HG03196 (cell line): ENCODE measurements around the gene ETFDH.
A peak's percentile ranks its signal among the peaks of the same experiment; 100 is the strongest.
"Not testable (repeated sequence)": the region's sequence is repeated elsewhere in the genome, so short reads cannot be mapped to it uniquely, and the experiment has no call there.

Source experiments
- ATAC-seq: cut with Tn5 transposase; IDR thresholded peaks from one replicate; pipeline ENCODE4 v1.9.1; 2021; ENCODE audit not compliant: unreplicated experiment

ETFDH gene

DNA sequence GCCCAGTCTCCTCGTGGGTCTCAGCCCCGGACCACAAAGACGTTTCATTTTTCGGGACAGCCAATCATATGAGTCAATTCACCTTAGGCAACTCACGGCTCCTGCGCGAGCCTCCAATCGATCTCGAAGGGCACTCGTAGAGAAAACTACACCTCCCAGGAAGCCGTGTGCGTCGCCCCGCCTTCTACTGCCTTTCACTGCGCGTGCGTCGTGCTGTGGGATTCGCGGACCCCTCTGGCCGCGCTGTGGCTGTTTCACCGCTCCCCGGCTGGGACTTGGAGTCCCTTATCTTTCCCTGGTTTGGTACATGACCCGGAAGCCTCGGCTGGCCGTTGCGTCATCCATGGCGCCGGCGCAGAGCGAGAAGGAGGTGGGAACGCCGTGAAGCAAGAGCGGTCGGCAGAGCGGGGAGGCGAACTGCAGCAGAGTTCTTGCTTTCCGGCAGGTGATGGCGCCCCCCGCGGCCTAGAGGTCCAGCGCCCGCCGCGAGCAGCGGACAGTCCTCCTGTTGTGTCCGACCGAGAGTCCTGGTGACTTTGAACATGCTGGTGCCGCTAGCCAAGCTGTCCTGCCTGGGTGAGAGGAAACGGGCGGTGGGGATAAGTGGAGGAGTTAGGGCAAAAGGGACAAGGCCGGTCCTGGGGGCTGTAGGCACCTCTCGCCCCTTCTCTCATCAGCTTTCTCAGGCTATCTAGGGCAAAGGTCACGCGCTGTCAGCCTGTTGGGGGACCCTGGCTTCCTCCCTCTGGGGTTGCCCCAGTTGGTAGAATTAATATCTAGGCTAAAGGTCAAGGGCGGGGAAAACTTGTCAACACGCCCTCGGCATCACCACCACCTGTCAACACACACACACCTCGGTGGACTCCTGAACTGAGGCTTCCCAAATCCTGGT is at the start of gene ETFDH:
TSS of gene ETFDH (plus strand) at position 382 of the 892 bp plus-strand sequence. CDS start at position 543, 161 bp downstream.
- peak; percentile 91 for ATAC-seq

DNA sequence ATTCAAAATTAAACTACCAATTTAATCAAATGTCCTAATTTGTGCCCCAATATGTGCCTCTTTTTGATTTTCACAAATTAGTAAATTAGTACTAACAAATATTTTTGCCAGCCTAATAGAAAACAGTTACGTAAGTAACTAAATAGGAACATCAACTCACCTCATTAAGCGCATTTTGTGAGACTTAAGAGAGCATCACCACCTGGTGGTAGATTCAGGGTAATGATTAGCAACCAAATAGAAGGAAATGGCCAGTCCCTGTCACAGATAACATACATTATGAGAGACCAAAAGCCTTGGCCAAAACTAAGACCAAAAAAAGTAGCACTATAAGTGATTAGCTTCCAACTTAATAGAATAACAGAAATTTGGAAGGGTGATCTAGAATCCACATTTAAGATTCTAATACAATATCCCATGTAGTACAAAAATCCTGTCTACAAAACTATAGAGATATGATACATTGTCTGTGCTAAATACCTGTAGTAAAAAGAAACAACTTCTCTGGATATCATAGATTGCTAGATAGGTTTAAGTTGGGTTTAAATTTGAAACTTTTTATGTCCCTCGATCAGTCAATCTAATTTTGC is 47.1 kb upstream of the ETFDH start:
- peak; percentile 82 for ATAC-seq

DNA sequence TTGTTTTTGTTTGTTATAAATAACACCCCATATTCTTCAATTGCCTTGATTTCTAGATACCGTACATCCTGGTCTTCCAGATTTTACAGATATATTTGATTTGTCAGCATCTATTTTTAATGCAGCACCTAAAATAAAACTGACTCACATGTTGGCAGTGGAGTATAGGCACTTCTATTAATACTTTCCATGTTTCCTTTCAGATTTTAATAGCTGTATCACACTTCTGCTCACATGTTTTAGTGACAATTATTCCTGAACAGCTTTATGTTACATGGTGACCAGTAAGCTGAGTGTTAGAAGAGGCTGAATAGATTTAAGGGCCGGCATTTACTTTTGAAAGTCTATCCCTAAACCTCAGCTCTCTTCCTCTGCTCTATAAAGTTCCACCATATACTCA is 46.6 kb upstream of the ETFDH start:
- ATAC-seq: no peak

DNA sequence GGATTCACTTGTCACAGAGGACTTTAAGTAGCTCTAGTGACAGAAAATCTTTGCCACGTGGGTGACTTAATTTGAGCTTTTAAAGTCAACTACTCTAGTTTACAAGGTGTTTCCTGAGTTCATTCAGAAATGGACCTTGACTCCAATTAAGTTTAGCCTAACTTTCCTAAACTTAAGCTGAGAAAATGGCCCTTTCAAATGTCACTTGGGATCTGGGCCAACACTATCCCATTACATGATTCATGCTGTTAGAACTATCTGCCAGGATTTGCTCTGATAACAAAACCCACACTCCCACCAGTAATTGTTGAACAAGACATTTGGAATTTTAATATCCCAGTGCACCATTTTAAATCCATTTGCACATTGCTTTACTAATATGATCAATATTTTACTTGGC is 41.2 kb upstream of the ETFDH start:
- no peak for ATAC-seq

DNA sequence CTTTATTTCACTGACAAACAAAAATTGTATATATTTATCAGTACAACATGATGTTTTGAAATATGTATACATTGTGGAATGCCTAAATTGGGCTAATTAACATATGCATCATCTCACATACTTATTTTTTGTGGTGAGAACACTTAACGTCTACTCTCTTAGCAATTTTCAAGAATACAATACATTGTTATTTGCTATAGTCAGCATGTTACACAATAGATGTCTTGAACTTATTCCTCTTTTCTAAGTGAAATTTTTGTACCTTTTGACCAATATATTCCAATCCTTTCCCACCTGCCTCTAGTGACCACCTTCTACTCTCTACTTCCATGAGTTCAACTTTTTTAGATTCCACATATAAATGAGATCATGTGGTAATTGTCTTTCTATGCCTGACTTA is 35.5 kb upstream of the ETFDH start:
- ATAC-seq: no peak

GRCh38 chr4:158644356-158644755 is 27.7 kb upstream of the ETFDH start:
- ATAC-seq: no peak

GRCh38 chr4:158644760-158645159 is 27.3 kb upstream of the ETFDH start:
- no peak for ATAC-seq

- no peak for ATAC-seq
These were observed 22.9 kb upstream of the ETFDH start for GRCh38 chr4:158649111-158649680.

DNA sequence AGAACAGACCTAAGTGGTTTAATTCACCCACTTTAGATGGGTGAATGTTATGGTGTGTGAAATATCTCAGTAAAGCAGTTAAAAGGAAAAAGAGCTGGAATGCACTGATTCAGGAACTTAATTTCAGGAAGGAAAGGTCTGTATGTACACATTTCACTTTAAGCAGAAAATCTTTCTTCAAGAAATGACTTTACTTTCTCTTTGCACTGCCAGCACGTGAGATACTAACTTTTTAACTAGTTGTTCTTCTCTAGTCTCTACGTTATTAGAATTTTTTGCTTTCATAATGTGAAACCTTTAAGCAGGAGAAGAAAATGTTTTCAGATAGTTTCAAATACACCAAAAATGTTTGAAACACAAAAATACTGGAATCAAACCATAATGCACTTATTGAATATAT is 19.2 kb upstream of the ETFDH start:
- no peak for ATAC-seq

GRCh38 chr4:158656439-158656838 is 15.7 kb upstream of the ETFDH start:
- ATAC-seq: no peak

DNA sequence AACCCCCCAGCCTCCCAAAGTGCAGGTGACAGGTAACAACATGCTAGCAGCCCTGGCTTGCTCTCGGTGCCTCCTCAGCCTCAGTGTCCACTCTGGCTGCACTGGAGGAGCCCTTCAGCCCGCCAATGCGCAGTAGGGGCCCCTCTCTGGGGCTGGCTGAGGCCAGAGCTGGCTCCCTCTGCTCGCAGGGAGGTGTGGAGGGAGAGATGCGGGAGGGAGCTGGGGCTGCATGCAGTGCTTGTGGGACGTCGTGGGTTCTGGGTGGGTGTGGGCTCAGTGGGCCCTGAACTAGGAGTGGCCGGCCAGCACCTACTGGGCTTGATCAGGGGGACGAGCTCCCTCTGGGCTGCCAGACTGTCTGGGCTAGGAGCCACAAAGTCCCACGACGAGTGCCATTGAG is 14.8 kb upstream of the ETFDH start:
- ATAC-seq: no peak

GRCh38 chr4:158663255-158663654 is 8.8 kb upstream of the ETFDH start:
- ATAC-seq: not testable (repeated sequence)

DNA sequence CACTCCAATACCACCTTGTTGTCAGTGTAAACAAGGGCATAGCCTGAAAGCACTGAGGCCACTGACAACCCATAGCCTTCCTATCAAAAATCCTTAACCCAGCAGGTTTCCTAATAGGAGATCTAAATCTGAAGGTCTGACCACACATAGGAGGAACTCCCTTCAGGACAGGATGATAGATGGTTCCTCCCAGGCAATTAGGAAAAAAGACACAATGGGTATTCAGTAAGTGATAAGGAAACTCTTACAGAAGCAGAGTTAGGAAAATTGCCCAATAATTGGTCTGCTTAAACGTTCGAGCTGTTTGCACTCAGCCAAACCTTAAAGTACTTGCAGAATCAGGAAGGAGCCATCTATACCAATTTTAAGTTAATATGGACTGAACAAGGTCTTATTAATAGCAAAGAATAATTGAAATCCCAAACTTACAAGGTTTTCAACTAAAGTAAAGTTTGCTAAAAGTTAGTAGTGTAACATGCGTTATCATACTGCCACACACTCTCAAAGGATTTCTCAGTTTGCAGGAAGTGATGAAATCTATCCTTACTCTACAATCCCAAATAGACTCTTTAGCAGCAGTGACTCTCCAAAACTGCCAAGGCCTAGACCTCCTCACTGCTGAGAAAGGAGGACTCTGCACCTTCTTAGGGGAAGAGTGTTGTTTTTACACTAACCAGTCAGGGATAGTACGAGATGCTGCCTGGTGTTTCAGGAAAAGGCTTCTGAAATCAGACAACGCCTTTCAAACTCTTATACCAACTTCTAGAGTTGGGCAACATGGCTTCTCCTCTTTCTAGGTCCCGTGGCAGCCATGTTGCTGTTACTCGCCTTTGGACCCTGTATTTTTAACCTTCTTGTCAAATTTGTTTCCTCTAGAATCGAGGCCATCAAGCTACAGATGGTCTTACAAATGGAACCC is 8.1 kb upstream of the ETFDH start:
- not testable (repeated sequence) for ATAC-seq

DNA sequence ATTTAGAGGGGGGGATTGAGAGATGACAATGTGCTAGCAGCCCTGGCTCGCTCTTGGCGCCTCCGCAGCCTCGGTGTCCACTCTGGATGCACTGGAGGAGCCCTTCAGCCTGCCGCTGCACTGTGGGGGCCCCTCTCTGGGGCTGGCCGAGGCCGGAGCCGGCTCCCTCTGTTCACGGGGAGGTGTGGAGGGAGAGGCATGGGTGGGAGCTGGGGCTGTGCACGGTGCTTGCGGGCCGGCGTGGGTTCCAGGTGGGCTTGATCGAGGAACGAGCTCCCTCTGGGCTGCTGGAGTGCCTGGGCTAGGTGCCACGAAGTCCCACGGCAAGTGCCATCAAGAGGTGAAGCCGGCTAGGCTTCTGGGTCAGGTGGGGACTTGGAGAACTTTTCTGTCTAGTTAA is 7.3 kb upstream of the ETFDH start:
- no peak for ATAC-seq

DNA sequence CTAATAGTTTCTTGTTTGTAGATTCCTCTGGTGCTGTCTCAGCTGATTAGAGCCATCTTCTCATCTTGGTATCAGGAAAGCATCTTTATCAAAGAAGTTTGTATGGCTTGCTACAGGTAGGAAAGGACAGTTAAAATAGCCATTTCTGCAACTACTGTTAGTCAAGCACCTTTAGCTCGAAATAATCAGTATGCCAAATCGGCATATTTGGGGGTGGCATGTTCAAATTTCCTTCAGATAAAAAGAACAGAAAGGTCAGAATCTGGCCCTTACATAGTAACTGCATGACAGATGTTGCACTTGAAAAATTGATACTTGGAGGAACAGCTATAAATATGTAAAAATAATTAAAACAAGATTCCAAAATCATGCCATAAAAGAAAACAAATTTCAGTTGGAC is 5.2 kb upstream of the ETFDH start:
- no peak for ATAC-seq

DNA sequence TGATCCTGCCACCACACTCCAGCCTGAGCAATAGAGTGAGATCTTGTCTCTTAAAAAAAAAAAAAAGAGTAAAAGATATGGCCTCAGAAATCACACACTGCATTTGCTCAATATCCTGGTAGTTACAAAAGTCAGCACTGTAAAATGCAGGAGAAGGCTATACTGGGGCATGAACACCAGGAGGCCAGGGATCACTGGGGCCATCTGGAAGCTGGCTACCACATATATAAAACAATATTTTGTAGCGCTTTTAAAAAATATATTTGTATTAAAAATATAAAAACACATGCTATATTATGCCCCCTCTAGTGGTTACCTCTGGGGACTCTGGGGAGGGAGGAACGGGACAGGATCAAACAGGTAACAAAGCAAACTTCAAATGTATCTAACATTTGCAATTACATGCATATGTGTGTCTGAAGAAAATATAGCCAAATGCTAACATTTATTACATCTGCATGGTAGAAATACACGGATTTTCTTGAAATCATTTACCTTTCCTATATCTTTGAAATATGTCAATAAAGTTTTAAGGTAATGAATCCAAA is 4.4 kb upstream of the ETFDH start:
- ATAC-seq: no peak

DNA sequence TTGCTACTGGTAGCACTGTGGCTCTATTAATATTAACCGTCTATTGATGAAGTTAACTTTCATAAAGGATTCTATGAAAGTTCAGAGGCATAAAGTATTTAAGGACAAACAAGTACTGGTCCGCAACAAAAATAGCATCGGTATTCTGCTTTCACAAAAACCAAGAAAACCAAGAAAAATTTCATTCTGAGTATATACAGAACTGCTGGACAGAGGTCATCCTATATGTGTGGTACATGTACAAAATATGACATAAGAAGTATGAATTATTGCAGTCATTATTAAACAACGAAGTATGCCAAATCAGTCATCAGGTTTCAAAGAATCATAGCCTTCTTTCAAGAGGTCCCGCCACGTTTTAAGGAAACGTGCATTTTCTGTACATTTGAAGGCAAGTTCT is 2.8 kb upstream of the ETFDH start:
- no peak for ATAC-seq

- peak; percentile 34 for ATAC-seq
These were observed 976 bp upstream of the ETFDH start for GRCh38 chr4:158670975-158671664.

- no peak for ATAC-seq
These were observed 506 bp upstream of the ETFDH start, which contains the start of gene C4orf46 for GRCh38 chr4:158671665-158671914. TSS of gene C4orf46 (minus strand) at chr4:158671887. CDS start at chr4:158671801, 86 bp downstream.

DNA sequence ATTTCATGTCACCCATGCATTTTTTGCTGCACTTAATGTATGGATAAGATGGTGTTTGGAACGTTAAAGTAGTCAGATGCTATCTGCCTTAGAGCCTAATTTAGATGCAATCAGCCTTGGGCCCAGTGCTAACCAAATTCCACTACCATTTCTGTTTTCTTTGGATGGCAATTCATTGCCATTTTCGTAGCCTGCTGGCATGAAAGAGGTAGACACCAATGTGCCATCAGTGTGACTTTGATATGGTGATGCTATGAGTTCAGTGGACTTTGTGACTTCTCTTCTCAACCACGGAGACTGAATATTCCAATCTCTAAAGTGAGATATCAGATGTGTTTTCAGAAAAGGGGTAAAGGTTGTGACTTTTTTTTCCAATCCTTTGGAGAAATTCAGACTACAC is 1.5 kb downstream of the ETFDH start:
- no peak for ATAC-seq
